ENCODE measurements around the gene GOSR2.
"Not testable (repeated sequence)": the region's sequence is repeated elsewhere in the genome, so short reads cannot be mapped to it uniquely, and the experiment has no call there.

The GOSR2 gene

GRCh38 chr17:46894476-46895151 is 28.3 kb upstream of the GOSR2 start:
- no peak for DNase-seq

GRCh38 chr17:46895171-46895570 is 27.8 kb upstream of the GOSR2 start:
- no peak for DNase-seq

- DNase-seq, result no peak
Observed at GRCh38 chr17:46896991-46897390, 26.0 kb upstream of the GOSR2 start.

GRCh38 chr17:46898364-46898763 is 24.6 kb upstream of the GOSR2 start:
- DNase-seq, result no peak

GRCh38 chr17:46898860-46899259 is 24.1 kb upstream of the GOSR2 start:
- no peak for DNase-seq

- no peak for DNase-seq
Observed at GRCh38 chr17:46901291-46901690, 21.7 kb upstream of the GOSR2 start.

GRCh38 chr17:46903762-46904672 is 18.9 kb upstream of the GOSR2 start:
- no peak for DNase-seq

GRCh38 chr17:46908068-46908737 is 14.8 kb upstream of the GOSR2 start:
- no peak for DNase-seq

GRCh38 chr17:46910179-46910927 is 12.6 kb upstream of the GOSR2 start:
- DNase-seq, result no peak

- no peak for DNase-seq
Observed at GRCh38 chr17:46911311-46911710, 11.6 kb upstream of the GOSR2 start.

- DNase-seq, result no peak
Observed at GRCh38 chr17:46915596-46915995, 7.4 kb upstream of the GOSR2 start.

GRCh38 chr17:46916211-46916610 is 6.7 kb upstream of the GOSR2 start:
- DNase-seq, result no peak

- DNase-seq, result no peak
Observed at GRCh38 chr17:46916623-46917022, 6.3 kb upstream of the GOSR2 start.

GRCh38 chr17:46917041-46917440 is 5.9 kb upstream of the GOSR2 start:
- no peak for DNase-seq

- DNase-seq, result no peak
Observed at GRCh38 chr17:46917516-46917915, 5.4 kb upstream of the GOSR2 start.

- DNase-seq, result not testable (repeated sequence)
Observed at GRCh38 chr17:46921962-46922361, 998 bp upstream of the GOSR2 start.

GRCh38 chr17:46922487-46922803 is 515 bp upstream of the GOSR2 start:
- DNase-seq, result no peak

- no peak for DNase-seq
Observed at GRCh38 chr17:46925185-46925868, 2.4 kb downstream of the GOSR2 start.

GRCh38 chr17:46928467-46929261 is 5.7 kb downstream of the GOSR2 start:
- no peak for DNase-seq

- DNase-seq, result no peak
Observed at GRCh38 chr17:46929413-46929812, 6.5 kb downstream of the GOSR2 start.

GRCh38 chr17:46930051-46930450 is 7.1 kb downstream of the GOSR2 start:
- no peak for DNase-seq

GRCh38 chr17:46931596-46931995 is 8.6 kb downstream of the GOSR2 start:
- DNase-seq, result no peak

Measured in stimulated activated CD8-positive, alpha-beta memory T cell treated with anti-CD3 and anti-CD28 coated beads, Interleukin-4, amount 100 ng/mL, for 48 hours (primary cell).